ENCODE results near the gene FAM83G.

- no peak for TF ChIP-seq CTCF (IDR thresholded peaks at IDR 0.05)
- no peak for TF ChIP-seq POLR2A (IDR thresholded peaks at IDR 0.05)
- TF ChIP-seq EP300 (IDR thresholded peaks at IDR 0.05): no peak
Observed at GRCh38 chr17:19011581-19011980, 7.0 kb upstream of the FAM83G start.

All from ovary (tissue), 3 donors.